Epithelial cell of alveolus of lung (primary cell): ENCODE results near the gene IL16. TPM values are rescaled to one million over a fixed set of nuclear protein-coding genes. Genes with fewer than 3 reads are reported as not detected.

ENCODE experiments used
- total RNA-seq: library from RNA; depleted of rRNA; stranded (reverse); fragments of >200 nt; gene quantifications from 2 replicates; pipeline ENCODE4 v1.2.1, GENCODE V29; 2015

The IL16 gene
- total RNA-seq, result 2.7 and 3.2 TPM in 2 replicates

GRCh38 chr15:81196576-81197254, at the start of gene IL16:
Gene IL16, plus strand, starts transcription at chr15:81196879. Its CDS starts 28,521 bp downstream, at chr15:81225400.

GRCh38 chr15:81323944-81324881, 127.5 kb downstream of the IL16 start, which contains the start of gene STARD5:
Gene STARD5, minus strand, starts transcription at chr15:81324141. Its CDS starts 42 bp downstream, at chr15:81324099.

Other genes starting within 250 kb of the IL16 start
- gene MESD, start 207.1 kb upstream of the IL16 start, total RNA-seq, result 24.0 and 25.0 TPM in 2 replicates
- 10.8 and 19.8 TPM in 2 replicates for gene TLNRD1, start 196.0 kb upstream of the IL16 start, total RNA-seq
- gene CFAP161, start 62.6 kb upstream of the IL16 start, total RNA-seq, result not detected in 2 replicates
- gene STARD5, start 127.3 kb downstream of the IL16 start, total RNA-seq, result 4.3 and 5.0 TPM in 2 replicates
- gene TMC3, start 177.3 kb downstream of the IL16 start, total RNA-seq, result not detected in 2 replicates